IPS-11a (cell line): Measurements from ENCODE around the gene GGCX.
"Not testable (repeated sequence)": the region's sequence is repeated elsewhere in the genome, so short reads cannot be mapped to it uniquely, and the experiment has no call there.

ENCODE experiments used
- H3K4me3 ChIP-seq: one replicate; pipeline ENCODE4 v1.5.1; 2013; ENCODE audit warnings: low read depth, low read length, control low read depth

Gene GGCX

GRCh38 chr2:85577063-85577385 is 15.7 kb upstream of the GGCX start:
- no peak overlapping the region for H3K4me3 ChIP-seq

GRCh38 chr2:85575739-85576138 is 14.4 kb upstream of the GGCX start:
- H3K4me3 ChIP-seq, result no peak overlapping the region

DNA sequence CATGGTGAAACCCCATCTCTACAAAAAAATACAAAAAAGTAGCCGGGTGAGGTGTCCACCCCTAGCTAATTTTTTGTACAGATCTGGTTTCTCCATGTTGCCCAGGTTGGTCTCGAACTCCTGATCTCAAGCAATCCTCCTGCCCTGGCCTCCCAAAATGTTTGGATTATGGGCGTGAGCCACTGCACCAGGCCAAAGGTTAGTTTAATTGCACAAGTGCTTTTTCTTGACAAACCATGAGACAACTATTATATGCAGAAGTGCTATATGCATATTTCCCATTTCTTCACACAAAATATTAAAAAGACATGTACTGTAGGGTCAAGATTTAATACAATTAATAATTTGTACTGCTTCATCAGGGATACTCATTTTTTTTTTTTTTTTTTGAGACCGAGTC is 5.0 kb upstream of the GGCX start:
- no peak overlapping the region for H3K4me3 ChIP-seq

DNA sequence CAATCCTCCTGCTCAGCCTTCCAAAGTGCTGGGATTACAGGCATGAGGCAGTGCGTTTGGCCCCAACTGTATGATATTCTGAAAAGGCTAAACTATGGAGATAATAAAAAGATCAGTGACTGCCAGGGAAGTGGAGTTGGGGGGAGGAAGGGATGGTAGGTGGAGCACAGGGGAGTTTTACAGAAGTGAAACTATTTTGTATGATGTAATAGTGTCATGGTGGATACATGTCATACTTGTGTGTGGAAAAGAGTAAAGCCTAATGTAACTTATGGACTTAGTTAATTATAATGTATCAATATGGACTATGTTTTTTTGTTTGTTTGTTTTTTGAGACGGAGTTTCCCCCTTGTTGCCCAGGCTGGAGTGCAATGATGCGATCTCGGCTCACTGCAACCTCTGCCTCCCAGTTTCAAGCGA is 2.9 kb upstream of the GGCX start:
- H3K4me3 ChIP-seq, result no peak overlapping the region

DNA sequence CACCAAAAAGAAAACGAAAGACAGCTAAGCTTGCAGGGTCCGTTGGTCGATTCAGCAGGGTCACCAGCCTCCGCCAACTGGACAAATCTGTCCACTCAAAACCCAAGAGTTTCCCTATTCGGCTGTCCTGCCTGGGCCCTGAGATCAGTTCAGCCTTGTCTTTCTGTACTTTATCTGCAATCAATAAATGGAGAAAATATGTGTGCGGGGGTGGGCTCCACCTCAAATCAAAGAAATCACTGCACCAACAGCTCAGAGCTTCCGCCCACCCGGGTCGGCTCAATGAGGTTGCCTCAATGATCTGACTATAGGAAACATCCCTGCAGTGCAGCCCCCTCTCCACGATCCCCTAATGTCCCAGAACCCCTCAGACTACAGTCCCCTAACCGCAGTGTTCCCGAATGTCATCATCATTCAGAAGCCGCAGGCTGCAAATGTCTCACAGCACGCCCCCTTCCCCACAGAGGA is 447 bp downstream of the GGCX start:
- peak overlapping the region; percentile 92 for H3K4me3 ChIP-seq

GRCh38 chr2:85560403-85560726 is 928 bp downstream of the GGCX start:
- peak overlapping the region; percentile 92 for H3K4me3 ChIP-seq

DNA sequence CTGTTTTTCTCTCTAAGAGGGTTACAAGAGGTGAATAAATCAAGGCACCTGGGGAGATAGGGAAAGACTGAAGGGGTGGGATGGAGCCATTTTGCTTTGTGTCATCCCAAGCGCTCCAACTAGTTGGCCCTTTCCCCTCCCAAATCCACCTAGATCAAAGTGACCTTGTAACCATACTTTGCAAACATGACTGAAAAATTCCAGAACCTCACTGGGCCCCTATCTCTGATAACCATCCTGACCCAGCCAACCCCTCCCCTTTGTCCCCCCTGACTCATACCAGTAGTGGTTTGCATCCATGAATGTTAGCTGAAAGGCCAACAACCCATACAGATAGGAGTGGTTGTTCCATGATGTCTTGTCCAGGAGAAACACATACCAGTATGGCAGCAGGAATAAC is 3.1 kb downstream of the GGCX start:
- no peak overlapping the region for H3K4me3 ChIP-seq

GRCh38 chr2:85557130-85557529 is 4.2 kb downstream of the GGCX start:
- no peak overlapping the region for H3K4me3 ChIP-seq

DNA sequence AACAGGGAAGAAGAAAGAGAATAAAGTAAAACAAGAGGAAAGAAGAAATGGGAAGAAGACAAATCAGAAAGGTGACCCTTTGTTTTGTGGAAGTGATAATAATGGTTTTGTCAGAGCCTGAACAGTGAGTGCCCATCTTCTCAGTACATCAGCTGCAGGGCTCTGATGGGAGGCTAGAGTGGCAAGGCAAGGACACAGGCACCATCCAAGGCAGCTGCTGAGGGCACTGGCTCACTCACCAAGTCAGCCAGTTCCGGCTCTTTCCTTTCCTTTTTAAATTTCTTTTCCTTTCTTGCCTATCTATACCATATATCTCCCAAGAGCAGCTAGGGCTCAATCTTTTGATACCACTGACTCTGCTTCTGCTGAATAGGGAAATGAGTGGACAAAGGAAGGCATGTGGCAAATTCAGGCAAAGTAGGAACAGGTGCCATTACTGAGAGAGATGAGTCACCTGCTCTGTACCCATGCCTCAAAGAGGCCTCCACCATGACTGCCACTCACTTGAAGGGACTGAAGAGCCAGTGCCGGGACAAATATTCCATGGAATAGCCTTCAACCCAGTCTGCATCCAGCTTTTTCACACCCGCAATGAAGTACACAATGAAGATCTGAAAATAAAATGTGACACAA is 6.2 kb downstream of the GGCX start:
- H3K4me3 ChIP-seq, result no peak overlapping the region

GRCh38 chr2:85553184-85553583 is 8.1 kb downstream of the GGCX start:
- no peak overlapping the region for H3K4me3 ChIP-seq

DNA sequence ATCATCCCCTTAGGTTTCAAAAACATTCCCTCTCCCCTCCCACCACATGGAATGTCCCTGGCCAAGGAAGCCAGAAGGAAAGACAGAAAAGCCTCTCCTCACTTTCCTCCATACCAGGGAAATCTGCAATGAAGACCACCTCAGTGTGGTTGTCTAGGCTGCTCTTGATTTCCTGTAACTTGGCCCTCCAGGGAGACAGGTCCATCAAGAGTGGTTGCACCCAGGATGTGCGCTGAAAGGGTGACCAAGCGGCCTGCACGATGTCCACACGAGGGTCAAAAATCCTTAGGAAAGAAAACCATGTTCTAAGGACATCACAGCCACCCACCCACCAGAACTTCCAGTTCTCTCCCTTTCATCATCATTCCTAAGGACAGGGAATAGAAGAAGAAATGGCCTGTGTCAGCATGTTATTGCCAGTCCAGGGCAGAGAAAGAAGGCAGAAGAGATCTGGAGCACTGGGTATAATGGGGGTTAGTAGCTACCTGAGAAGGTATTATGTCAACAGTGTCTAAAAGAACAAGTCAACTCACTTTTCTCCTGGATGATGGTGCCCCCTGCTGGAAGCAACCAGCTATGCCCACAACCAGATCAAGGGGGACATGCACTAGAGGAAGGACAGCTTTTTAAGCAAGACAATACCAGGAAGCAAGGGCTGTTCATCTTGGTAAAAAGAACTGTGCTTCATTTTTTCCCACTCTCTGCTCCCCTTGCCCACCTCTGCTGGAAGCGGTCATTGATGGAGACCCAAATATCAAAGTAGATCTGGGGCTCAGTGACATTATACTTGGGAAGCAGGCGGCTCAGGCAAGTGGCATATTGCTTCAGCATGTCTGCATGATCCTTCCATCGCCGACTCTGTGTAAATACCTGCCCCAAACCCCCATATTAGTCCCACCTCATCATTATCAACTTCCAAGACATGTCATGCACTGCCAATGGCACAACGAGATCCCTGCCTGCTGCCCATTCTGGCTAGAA is 9.3 kb downstream of the GGCX start:
- H3K4me3 ChIP-seq, result no peak overlapping the region

DNA sequence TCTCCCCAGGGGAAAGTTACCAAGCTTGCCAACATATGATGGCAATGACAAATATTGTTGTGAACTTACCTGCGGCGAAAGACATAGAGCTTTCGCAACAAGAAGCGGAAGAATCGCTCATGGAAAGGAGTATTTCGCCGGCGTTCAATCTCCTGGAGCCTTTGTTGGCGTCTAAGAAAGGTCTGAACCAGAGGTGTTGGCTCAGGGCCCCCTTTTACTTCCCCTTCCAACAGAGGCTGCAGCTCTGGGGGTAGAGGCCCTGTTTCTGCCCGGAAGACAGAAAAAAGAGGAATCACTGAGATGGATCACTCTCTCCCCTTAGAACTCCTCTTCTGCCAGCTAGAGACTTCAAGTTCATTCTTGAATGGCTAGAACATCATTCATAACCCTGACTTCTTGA is 10.8 kb downstream of the GGCX start:
- no peak overlapping the region for H3K4me3 ChIP-seq

GRCh38 chr2:85549826-85550225 is 11.5 kb downstream of the GGCX start:
- H3K4me3 ChIP-seq, result no peak overlapping the region

DNA sequence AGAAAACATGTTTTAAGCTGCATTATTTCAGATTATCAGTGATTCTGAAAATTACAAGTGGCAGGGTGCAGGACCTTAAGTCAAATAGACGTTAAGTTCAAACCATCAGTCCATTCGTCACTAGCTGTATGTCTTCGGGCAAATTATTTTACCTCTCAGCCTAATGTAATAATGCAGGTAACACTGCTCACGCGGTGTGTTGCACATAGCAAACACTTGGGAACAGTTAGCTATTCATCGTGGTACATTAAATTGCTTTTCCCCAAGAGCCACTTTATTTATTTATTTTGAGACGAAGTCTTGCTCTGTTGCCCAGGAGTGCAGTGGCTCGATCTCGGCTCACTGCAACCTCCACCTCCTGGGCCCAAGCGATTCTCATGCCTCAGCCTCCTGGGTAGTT is 12.2 kb downstream of the GGCX start:
- H3K4me3 ChIP-seq, result no peak overlapping the region

DNA sequence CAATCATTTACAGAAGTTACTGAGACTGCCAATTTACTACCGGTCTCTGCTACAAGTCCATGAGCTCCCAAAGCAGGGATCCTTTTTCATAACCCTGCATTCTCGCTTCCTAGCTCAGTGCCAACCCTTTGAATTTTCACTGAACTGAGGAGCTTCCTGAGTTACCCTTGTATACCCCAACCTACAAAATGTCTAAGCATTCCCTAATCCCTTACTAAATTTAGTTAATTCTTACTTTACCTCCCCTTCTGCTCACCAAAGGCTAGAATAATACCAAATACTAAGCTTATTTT is 12.7 kb downstream of the GGCX start:
- no peak overlapping the region for H3K4me3 ChIP-seq

- no peak overlapping the region for H3K4me3 ChIP-seq
These were observed 13.3 kb downstream of the GGCX start for GRCh38 chr2:85547859-85548607.

GRCh38 chr2:85547089-85547858 is 14.0 kb downstream of the GGCX start:
- no peak overlapping the region for H3K4me3 ChIP-seq

GRCh38 chr2:85545780-85546240 is 15.5 kb downstream of the GGCX start:
- no peak overlapping the region for H3K4me3 ChIP-seq

DNA sequence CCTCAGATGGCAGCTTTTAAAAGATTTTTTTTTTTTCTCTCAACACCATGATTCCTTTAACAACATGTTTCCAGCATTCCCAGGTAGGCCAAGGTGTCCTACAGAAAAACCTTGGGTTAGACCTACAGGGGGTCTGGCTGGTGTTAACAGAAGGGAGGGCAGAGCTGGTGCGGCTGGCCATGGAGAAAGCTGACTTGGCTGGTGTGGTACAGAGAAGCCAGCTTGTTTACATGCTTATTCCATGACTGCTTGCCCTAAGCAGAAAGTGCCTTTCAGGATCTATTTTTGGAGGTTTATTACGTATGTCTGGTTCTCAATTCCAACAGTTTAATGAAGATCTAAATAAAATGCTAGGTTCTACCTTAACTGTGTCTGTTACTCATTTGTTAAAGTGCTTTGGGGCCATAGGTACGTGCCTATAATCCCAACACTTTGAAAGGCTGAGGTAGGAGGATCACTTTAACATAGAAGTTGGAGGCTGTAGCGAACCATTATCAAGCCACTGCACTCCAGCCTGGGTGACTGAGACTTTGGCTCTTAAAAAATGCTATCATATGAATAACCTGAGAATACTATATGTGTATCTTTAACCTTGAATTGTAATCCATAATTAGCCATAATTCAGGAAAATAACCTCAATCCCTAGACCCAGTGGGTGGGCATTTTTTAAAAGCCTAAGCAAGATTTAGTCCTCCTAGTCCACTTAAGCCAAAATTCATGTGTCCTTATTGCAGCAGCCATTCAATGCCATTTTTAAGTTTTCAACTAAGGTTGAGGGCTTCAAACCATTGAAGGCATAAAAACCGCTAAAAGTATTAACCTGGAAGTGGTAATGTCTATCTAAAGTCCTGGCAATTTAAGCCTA is 16.1 kb downstream of the GGCX start:
- H3K4me3 ChIP-seq, result not testable (repeated sequence)

- H3K4me3 ChIP-seq, result not testable (repeated sequence)
These were observed 17.0 kb downstream of the GGCX start for GRCh38 chr2:85544254-85544691.
